DMS153 (cell line): ENCODE measurements around the gene CEMIP.

Experiments
- DNase-seq: peaks from one replicate; lab custom pipeline; 2025; lab: John Stamatoyannopoulos, UW

Gene CEMIP

DNA sequence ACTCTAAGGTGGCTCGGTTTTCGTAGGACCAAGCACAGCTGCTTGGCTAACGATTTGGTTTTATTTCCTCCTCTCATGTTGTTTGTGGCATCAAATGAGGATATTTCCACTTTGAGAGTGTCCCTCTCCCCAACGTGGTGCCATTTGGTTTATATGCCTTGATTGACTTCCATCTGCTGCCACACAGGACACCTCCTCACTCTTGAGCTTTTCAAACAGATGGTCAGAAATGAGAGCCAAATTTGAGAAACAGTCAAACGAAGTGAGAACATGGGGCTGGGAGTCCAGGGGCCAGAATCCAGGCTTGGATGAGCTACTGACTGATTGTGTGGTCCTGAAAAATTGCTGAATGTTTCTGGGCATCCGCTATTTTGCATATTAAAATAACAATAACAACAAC is 43.5 kb downstream of the CEMIP start:
- no peak for DNase-seq

- DNase-seq, result no peak
Observed at GRCh38 chr15:80823120-80823519, 44.0 kb downstream of the CEMIP start.

- no peak for DNase-seq
Observed at GRCh38 chr15:80823995-80824394, 44.8 kb downstream of the CEMIP start.

- DNase-seq, result no peak
Observed at GRCh38 chr15:80825361-80826030, 46.3 kb downstream of the CEMIP start.

DNA sequence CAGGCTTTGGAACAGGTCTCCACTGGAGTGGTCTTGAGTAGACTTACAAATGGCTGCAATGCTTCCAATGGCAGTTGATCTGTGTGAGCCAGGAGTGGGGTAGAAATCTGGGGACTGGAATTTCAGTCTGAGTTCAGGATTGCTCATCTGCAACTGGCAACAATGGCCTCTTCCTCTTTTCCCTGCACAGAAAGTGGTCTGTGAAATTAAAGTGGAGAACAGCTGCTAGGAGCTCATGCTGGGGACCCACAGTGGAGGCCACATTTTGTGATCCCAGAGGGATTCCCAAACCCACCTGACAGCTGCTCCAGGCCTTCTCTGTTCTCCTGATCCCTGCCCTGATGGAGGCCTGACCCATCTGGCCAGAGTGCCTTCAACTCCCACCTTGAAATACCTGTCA is 49.6 kb downstream of the CEMIP start:
- DNase-seq, result no peak

- DNase-seq, result no peak
Observed at GRCh38 chr15:80830677-80831076, 51.5 kb downstream of the CEMIP start.

GRCh38 chr15:80831192-80831591 is 52.0 kb downstream of the CEMIP start:
- DNase-seq, result no peak

DNA sequence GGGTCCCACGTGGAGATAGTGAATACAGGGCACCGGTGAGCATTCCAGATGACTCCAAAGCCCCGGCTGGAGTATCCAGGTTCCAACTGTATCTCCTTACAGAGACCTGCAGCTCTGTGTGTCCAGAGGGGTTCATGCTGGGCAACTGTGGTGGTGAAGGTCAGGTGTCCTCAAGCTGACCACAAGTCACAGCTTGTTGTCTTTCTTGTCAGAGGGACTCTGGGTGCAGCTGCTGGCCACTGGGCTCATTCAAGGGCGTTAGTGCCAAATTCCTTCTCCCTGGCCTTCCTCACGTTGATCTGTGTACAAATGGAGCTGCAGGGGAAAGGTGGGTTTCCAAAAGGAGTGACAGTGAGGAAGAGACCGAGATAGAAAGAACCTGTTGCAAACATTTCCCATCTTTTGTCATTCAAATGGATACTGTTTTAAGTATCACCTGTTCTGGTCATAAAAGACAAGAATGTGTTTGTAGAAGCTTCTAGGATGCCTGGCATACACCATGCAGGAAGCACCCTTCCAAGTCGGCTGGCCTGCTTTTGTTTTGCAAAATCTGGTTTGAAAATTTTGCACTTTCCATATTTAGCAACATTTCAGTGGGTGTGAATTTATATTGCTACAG is 52.5 kb downstream of the CEMIP start:
- DNase-seq, result no peak

- no peak for DNase-seq
Observed at GRCh38 chr15:80832686-80833085, 53.5 kb downstream of the CEMIP start.

DNA sequence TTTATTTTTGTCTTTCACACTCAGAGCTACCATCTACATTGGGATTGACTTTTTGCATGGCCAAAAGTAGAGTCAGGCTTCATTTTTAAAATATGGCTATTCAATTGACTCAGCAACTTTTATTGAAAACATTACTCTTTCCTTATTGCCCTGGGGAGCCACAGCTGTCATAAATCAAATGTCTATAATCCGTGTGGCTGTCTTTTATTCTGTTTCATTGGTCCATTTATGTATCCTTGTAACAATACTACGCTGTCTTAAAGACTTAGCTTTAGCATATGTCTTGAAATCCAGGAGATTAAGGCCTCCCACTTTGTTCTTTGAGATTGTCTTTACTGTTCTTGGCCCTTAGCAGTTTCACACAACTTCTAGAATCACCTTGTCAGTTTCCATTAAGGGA is 55.2 kb downstream of the CEMIP start:
- no peak for DNase-seq

GRCh38 chr15:80834906-80835305 is 55.7 kb downstream of the CEMIP start:
- no peak for DNase-seq

DNA sequence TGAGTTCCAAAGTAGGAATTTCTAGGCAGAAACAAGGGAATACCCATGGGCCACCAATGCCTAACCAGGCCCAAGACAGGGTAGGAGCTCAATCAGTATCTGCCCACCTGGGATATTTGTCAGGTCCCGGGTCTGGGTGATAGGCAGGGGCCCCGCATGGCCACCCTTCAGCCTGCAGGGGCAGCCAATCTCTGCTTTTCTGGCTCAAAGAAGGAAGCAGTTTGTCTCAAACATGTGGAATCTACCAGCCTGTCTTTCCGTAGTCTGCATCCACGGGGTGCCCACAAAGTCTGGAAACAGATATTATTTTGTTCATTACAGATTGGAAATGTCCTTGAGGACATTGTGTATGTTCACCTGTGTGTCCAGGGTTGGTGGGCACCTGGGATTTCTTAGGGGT is 56.2 kb downstream of the CEMIP start:
- DNase-seq, result no peak

GRCh38 chr15:80836223-80836622 is 57.1 kb downstream of the CEMIP start:
- DNase-seq, result no peak

DNA sequence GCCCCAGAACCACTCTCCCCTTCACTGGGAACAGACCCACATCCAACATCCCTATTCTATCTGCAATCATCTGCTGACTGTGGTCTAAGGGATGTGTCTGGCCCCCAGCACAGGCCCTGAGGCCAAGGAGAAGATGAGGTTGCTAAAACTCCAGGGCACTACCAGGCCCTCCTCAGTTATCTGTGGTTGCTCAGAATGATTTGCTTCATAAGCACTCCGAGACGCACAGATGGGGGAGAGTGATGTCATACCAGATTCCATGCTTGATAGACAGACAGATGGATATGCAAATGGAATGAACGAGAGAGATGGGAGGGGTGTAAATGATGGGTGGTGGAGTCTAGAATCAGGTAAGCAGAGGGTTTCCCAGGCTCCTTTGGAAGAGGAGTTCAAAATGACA is 57.8 kb downstream of the CEMIP start:
- DNase-seq, result no peak

DNA sequence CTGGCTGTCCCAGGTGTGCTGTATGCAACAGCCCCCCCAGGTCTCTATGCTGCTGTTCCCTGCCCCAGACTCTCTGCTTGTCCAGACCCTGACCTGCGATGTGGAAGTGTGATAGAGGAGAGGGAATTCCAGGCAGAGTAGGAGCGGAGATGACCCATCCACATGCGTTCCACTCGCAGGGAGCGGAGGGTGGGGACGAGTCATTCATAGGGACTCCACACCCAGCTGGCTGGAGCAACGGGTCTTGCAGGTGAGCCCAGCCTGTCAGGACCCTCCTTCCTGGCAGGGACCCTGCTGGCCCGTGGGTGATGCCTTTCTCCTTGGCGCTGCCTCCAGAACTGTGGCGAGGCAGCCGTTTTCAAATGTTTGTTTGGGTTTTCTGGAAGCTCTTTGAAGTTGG is 58.8 kb downstream of the CEMIP start:
- DNase-seq, result no peak

GRCh38 chr15:80838666-80839065 is 59.5 kb downstream of the CEMIP start:
- DNase-seq, result no peak

GRCh38 chr15:80839764-80840130 is 60.6 kb downstream of the CEMIP start:
- no peak for DNase-seq

DNA sequence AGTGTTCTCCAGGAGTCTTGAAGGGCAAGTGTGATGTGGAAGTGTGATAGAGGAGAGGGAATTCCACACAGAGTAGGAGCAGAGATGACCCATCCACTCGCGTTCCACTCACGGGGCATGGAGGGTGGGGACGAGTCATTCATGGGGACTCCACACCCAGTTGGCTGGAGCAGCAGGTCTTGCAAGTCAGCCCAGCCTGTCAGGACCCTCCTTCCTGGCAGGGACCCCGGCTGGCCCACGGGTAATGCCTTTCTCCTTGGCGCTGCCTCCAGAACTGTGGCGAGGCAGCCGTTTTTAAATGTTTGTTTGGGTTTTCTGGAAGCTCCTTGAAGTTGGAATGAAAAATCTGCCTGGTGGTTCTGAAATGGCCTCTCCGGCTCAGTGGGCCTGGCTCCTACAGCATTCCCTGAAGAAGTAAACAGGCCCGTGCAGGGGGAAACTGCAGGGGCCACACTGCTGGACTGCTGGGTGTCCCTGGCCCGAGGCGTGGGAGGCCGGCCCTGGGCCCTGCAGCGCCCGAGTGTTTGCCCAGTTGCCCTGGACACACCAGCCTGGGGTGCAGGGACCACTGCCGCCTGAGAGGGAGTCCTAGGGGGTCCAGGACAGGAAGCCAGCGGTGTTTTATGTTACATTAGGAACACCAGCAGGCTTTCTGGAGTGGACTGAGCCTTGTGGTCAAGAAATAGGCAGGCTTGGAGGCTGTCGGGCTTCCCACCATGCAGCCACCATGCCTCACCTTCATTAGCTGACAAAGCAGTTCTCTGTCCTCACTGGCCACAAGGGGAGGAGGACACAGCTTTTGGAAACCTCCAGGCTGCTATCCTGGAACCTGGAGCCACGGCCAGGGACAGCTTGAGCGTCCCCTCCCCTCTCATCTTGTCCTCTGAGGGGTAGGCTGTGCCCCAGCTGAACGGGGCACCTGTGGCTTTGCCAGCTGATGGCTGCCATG is 61.3 kb downstream of the CEMIP start:
- DNase-seq, result no peak

DNA sequence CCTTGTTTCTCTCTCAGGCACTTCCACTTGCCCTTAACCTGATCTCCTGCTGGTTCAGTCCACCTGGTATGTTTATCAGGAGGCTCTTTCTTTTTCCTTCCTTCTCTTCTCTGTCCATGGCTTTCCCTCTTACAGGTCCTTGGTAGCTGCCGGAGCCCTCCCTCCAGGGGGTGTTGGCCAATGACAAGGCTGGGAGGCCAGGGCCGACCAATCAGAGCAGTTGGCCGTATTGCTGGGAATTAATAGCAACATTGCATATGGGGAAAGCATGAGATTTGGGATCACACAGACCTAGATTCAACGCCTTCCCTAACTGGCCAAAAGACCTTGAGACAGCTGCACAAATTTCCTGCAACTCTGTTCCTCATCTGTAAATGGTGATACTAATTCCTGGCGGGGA is 62.4 kb downstream of the CEMIP start:
- no peak for DNase-seq

DNA sequence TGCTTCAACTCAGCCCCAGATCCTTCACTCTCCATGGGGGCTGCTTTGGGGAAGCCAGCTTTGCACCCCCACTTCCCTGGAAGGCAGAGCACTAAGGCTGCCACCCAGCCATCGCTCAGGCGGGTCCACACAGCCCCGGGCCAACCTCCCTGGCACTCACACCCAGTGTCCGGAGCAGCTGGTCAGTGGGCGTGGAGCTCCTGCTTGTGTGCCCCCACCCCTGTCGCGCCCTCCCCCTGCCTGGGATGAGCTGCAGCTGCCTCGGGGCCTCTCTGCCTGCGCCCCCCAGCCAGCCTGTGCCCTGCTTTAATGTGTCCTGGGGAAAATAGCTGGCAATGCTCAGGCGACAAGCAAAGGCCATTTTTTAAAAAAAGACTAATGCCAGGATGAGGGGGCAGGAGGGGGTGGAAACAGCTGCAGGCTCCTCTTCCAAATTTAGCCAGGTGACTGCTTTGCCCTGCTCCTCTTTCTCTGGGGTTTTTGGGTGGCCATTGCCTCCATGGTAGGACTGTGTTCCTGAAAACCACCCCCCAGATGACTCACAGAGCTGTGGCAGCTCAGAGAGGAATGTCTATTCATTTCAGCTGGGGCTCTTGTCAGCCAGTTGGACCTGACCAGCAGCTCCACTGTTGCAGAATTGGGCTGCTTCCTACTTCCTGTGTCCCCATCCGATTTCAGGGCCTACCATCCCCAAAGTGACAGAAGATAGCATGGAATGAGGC is 65.0 kb downstream of the CEMIP start:
- no peak for DNase-seq

GRCh38 chr15:80846031-80846815 is 67.1 kb downstream of the CEMIP start:
- no peak for DNase-seq

- no peak for DNase-seq
Observed at GRCh38 chr15:80849308-80849707, 70.1 kb downstream of the CEMIP start.
